Liver (tissue), 3 donors: ENCODE results near the gene SLC38A10.

Experiments
- CTCF ChIP-seq: fragments of 150-350 bp; IDR thresholded peaks from 2 replicates; pipeline ENCODE4 v1.5.1; 2017; ENCODE audit warnings: improper control_type of control experiment, low read depth, low read length; ENCODE audit not compliant: missing input control
- MAX ChIP-seq: IDR thresholded peaks from 2 replicates; pipeline ENCODE4 v1.6.1; 2016; ENCODE audit warnings: antibody characterized with exemption
- SP1 ChIP-seq: IDR thresholded peaks from 2 replicates; pipeline ENCODE4 v1.6.1; 2018; ENCODE audit warnings: antibody characterized with exemption, mild to moderate bottlenecking
- YY1 ChIP-seq: IDR thresholded peaks from 2 replicates; pipeline ENCODE4 v1.6.1; 2016; ENCODE audit warnings: antibody characterized with exemption, mild to moderate bottlenecking
- donor health status: healthy.
- donor health status: healthy.

DNA sequence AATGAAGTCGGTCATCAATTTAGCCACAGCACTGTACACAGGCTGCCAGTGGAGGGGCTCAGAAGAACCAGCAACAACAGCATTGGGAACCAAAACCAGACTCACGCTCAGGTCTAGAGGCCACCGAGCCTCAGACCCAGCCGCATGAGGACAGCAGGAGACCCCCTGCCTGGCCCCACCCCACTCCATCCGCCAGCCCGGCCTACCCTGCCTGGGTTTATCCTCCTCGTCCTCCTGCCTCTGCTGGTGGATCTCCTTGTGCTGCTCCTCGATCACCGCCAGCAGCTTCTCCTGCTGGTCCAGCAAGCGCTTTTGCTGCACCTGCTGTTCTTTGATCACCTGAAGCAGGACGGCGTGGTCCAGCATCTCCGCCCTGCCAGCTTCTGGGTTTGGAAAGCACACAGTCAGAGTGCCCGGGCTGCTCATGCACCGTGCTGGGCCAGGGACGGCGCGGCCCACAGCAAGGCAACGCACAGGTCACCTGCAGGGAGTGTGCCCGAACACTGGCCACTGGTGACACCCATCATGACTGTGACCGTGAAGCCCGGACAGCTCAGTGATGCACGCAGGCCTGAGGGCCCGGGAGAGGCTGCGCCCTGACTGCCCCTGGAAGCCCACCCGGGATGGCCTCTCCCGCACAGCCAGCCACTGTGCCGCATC is 48.3 kb downstream of the SLC38A10 start:
- TF ChIP-seq SP1 (no peak), CTCF (no peak), YY1 (no peak), MAX (no peak)
